Nucleus accumbens (tissue), 56 donors: Measurements from ENCODE around the gene TRAK2.
"Not testable (repeated sequence)": the region's sequence is repeated elsewhere in the genome, so short reads cannot be mapped to it uniquely, and the experiment has no call there.

Source experiments
- DNase-seq, 56 donors: peaks; one replicate each; lab custom pipeline; 2025; lab: John Stamatoyannopoulos, UW

TRAK2 gene

GRCh38 chr2:201452058-201452921 is 1.0 kb upstream of the TRAK2 start:
- peak in 9 of 56 donors; percentile 19 to 71 (median 47) for DNase-seq

- DNase-seq = peak in 2 of 56 donors; percentile 61 to 73
Measured at GRCh38 chr2:201450954-201451291, 335 bp downstream of the TRAK2 start.

- DNase-seq = no peak
Measured at GRCh38 chr2:201448701-201449100, 2.6 kb downstream of the TRAK2 start.

GRCh38 chr2:201448061-201448460 is 3.2 kb downstream of the TRAK2 start:
- DNase-seq = no peak

DNA sequence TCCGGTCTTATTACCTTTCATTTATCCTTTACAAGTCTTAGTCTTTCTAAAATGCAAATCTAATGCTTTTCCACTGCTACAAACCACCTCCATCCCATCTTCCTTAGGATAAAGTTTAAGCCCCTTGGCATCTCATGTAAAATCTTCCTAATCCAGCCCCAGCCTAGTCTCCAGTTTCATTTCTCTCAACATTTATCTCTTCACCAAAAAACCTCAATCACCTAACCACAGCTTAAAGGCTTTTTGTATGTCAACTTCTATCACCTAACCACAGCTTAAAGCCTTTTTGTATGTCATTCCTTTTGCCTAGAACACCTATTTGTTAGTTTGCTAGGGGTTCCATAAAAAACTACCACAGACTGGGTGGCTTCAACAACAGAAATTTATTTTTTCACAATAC is 4.2 kb downstream of the TRAK2 start:
- no peak for DNase-seq

DNA sequence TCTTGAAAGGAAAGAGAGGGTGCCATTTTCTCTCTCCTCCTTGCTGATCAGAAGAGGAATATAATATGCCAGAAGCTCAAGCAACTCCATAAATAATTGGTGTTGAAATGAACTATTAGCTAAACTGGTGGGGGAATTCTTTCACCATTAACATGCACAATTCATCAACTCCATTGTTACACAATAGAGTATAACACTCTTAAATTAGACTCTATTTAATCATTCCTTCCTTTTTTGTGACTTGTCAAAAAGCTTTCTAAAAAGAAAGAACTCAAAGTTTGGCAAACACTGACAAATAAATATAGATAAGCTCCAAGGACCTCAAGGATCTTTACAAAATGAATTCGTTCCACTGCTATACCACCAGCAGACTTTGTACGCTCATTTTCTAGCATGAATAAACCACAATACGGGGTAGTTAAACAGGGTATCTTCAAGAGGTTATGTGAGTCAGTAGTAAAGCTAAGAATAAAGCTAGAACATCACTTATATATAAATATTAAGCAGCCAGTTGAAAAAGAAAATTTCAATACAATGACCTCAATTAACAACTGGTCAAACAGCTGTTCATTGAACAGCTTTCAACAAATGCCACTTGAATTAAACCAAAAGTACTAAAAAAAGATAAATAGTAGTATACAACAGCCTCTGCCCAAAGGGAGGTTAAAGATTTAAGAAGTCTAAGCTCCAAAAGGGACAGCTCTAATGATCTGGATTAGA is 6.4 kb downstream of the TRAK2 start:
- DNase-seq = no peak

GRCh38 chr2:201441409-201441808 is 9.8 kb downstream of the TRAK2 start:
- no peak for DNase-seq

DNA sequence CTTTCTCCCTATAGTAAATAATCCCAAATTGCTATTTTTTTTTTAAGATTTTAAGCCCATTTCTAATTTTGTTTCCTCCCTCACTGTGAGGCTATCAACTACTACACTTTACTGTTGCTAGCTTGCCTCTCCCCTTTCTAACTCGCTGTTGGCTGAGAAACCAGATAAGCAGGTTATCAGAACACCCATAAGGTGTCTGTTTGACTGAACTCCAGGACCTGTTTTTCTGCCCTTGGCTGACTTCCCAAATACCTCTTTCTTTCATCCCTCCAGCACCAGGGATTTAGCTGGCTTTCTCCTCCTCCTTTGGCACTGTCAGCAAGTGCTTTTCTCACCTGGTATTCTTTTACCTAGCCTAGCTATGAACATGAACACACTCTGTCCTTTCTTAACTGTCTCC is 11.1 kb downstream of the TRAK2 start:
- no peak for DNase-seq

DNA sequence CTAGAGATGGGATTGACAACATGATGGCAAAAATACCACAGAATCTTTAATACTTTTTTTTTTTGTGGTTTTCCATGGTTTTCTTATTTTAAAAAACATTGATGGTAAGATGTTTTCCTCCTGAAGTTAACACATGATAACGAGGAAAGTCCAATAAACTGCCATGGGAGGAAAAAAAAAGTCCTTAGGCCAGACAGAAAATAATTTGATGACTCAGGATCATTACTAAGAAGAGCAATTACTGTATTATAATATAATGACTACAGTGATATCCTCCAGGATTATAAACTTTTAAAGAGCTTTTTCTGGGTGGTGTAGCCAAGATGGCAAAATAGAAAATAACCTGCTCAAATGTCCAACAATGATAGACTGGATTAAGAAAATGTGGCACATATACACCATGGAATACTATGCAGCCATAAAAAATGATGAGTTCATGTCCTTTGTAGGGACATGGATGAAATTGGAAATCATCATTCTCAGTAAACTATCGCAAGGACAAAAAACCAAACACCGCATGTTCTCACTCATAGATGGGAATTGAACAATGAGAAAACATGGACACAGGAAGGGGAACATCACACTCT is 11.8 kb downstream of the TRAK2 start:
- not testable (repeated sequence) for DNase-seq

- no peak for DNase-seq
Measured at GRCh38 chr2:201436141-201436540, 15.1 kb downstream of the TRAK2 start.

GRCh38 chr2:201433394-201433995 is 17.8 kb downstream of the TRAK2 start:
- DNase-seq = no peak

- no peak for DNase-seq
Measured at GRCh38 chr2:201432621-201433393, 18.5 kb downstream of the TRAK2 start.

- no peak for DNase-seq
Measured at GRCh38 chr2:201432038-201432620, 19.1 kb downstream of the TRAK2 start.

DNA sequence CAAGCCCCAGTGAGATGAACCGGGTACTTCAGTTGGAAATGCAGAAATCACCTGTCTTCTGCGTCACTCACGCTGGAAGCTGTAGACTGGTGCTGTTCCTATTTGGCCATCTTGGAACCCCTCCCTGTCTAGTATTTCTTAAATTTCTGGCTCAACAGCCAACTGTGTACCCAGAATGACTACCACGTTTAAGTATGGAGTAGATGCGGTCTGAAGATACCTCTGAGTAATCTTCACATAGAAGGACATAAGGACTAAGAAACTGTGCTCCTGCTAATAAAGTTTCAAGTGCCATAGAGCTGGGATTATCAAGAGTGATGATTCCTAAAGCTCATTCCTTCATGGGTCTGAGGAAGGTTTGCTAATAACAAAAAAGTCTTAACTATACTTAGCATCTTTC is 20.4 kb downstream of the TRAK2 start:
- DNase-seq = no peak

GRCh38 chr2:201430322-201430721 is 20.9 kb downstream of the TRAK2 start:
- not testable (repeated sequence) for DNase-seq

DNA sequence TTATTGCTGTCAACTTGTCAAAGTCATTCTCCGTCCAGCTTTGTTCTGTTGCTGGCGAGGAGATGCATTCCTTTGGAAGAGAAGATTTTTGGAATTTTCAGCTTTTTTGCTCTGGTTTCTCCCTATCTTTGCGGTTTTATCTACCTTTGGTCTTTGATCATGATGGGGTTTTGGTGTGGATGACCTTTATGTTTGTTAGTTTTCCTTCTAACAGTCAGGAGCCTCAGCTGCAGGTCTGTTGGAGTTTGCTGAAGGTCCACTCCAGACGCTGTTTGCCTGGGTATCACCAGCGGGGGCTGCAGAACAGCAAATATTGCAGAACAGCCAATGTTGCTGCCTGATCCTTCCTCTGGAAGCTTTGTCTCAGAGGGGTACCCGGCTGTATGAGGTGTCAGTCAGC is 21.4 kb downstream of the TRAK2 start:
- DNase-seq = not testable (repeated sequence)

DNA sequence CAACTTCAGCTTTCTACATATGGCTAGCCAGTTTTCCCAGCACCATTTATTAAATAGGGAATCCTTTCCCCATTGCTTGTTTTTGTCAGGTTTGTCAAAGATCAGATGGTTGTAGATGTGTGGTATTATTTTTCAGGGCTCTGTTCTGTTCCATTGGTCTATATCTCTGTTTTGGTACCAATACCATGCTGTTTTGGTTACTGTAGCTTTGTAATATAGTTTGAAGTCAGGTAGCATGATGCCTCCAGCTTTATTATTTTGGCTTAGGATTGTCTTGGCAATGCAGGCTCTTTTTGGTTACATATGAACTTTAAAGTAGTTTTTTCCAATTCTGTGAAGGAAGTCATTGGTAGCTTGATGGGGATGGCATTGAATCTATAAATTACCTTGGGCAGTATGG is 22.9 kb downstream of the TRAK2 start:
- DNase-seq = not testable (repeated sequence)

DNA sequence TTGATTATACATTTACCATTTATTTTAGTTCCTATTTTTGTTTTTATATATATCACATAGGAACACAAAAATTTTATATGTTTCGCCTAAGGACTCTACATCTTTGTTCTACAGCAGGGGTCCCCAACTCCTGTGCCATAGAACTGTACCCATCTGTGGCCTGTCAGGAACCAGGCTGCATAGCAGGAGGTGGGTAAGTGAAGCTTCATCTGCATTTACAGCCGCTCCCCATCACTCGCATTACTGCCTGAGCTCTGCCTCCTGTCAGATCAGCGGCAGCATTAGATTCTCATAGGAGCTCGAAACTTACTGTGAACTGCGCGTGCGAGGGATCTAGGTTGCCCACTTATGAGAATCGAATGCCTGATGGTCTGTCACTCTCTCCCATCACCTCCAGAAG is 25.3 kb downstream of the TRAK2 start:
- no peak for DNase-seq

GRCh38 chr2:201420442-201421113 is 30.7 kb downstream of the TRAK2 start:
- no peak for DNase-seq
